GM18502 (cell line): ENCODE results near the gene BCAM.
"Not testable (repeated sequence)": the region's sequence is repeated elsewhere in the genome, so short reads cannot be mapped to it uniquely, and the experiment has no call there.

Experiments used
- ATAC-seq: cut with Tn5 transposase; IDR thresholded peaks from one replicate; pipeline ENCODE4 v1.9.1; 2021; ENCODE audit warnings: mild to moderate bottlenecking; ENCODE audit not compliant: unreplicated experiment, poor library complexity

Gene BCAM

DNA sequence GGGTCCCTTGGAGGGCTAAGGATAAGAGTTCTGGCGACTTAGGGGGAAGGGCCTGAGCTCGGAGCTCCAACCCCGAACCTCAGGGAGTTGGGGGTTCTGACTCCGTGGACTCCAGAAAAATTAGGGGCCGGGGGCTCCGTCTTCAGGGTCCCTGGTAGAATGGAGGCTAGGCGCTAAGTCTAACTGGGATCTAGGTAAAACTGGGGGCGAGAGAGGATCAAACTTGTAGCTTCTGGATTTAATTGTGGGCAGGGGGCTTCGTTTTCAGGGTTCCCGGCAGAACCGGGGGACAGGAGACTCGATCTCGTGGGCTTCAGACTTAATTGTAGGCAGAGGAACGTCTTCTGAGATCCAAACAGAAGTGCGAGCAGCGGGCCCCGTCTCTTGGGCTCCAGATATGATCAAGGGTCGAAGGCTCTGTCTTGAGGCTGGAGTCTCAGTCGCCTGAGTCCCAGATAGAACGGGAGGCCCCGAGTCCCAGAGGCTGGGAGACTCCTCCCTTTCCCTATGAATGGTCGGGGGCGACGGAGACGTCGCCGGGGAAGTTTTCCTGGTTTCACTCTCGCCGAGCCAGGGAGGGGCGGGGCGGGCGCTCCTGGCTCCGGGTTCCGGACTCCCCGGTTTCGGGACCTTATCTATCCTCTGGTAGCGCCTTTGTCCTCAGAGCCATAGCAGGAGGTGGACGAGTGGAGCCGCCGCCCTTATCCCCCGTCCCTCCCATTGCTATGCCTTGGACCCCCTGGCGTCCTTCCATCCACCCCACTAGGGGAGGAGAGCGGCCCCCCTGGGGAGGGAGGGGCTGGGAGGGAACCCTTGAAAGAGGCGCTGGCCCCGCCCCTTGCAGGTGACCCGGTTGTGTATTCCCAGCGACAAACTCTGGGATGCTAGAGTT lies 38.5 kb downstream of the BCAM start:
- no peak for ATAC-seq

DNA sequence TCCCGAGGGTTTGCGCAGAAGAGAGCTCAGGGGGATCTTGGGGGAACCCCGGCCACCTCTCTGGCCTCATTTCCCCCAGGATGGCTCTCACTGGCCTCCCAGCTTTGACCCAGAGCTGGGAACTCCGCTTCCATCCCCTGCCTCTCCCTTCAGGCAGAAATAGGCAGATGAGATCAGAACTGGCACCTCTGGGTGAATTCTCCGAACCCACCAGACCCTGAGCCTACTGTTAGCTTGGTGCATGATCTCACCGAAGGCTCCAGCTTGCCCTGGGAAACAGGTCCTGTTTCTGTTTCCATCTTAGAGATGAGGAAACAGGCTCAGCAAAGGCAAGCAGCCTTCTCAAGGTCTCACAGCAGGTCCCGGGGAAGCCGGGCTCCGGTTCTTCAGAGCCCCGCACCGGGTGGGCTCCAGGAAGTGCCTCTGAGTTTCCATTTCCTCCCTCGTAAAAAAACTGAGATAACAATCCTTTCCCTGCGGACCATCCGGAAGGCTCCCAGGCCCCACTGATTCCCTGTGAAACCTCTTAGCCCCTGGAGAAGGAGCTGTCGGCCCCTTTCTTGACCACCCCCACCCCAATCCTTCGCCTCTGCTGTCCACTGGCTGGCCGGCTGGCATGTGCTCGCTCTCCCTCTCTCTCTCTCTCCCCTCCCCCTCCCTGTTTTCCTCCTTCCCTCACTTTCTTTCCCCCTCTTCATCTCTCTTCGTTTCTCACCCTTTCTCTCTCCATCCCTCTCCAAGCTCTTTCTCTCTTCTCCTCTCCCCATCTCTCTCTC lies 39.3 kb downstream of the BCAM start:
- no peak for ATAC-seq

GRCh38 chr19:44848812-44849447 lies 40.0 kb downstream of the BCAM start:
- no peak for ATAC-seq

DNA sequence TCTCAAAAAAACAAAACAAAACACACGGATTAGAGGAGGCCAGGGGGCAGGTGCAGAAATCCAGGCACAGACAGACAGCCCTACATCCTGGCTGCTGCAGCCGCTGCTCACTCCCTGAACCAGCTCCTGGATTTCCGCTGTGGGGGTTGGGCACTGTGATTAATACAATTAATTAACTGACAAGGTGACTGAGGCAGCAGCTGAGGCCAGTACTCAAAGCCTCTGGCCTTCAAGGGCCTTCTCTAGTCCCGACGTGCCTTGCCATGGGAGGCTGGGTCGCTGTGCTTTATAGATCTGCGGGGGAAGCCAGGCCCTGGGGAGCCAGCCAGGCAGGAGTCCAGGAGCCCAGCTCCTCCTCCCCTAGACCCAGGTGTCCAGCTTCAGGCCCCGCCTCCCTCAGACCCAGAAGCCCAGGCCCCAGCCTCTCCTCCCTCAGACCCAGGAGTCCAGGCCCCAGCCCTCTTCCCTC lies 41.8 kb downstream of the BCAM start:
- no peak for ATAC-seq

- ATAC-seq: no peak
Observed at GRCh38 chr19:44851427-44851826, 42.5 kb downstream of the BCAM start.

DNA sequence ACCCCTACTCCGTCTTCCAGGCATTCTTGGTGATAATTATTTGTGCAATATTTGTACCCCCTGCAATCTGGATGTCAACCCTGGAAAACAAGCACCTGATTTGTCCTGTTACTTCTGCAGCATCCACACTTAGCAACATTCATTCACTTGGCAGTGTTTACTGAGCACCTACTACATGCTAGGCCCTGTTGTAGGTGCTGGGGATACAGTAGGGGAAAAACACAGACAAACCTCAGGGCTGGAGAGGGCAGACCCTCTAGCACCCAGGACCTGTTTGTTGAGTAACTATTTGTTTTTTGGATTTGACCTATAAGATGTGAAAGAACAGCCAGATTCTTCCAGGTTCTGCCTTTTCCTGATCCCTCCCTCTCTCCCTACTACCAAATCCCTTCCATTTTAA lies 46.7 kb downstream of the BCAM start:
- ATAC-seq: no peak

- no peak for ATAC-seq
Observed at GRCh38 chr19:44856421-44857083, 47.6 kb downstream of the BCAM start.

- no peak for ATAC-seq
Observed at GRCh38 chr19:44857837-44858236, 48.9 kb downstream of the BCAM start.

GRCh38 chr19:44861576-44861975 lies 52.7 kb downstream of the BCAM start:
- ATAC-seq: not testable (repeated sequence)

- no peak for ATAC-seq
Observed at GRCh38 chr19:44863990-44864389, 55.1 kb downstream of the BCAM start.

DNA sequence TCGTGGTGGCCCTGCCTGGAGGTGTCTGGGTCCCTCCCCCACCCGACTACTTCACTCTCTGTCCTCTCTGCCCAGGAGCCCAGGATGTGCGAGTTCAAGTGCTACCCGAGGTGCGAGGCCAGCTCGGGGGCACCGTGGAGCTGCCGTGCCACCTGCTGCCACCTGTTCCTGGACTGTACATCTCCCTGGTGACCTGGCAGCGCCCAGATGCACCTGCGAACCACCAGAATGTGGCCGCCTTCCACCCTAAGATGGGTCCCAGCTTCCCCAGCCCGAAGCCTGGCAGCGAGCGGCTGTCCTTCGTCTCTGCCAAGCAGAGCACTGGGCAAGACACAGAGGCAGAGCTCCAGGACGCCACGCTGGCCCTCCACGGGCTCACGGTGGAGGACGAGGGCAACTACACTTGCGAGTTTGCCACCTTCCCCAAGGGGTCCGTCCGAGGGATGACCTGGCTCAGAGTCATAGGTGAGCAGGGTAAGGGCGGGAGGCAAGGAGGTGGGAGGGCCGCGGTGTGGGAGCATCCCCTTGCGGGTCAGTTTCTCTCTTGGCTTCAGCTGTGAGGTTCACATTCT lies 56.4 kb downstream of the BCAM start:
- ATAC-seq: no peak

DNA sequence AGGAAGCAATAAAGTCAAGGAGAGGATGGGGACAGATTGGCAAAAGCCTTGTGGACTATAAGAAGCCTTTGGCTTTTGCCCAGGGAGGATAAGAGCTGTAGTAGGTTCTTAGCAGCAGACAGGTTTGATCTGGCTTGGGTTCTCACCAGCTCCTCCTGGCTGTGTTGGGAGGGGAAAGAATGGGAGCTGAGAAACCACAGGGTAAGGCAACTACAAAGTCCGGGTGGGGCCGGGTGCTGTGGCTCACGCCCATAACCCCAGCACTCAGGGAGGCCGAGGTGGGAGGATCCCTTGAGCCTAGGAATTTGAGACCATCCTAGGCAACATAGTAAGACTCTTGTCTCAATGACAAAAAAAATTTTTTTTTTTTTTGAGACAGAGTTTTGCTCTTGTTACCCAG lies 57.8 kb downstream of the BCAM start:
- ATAC-seq: no peak

GRCh38 chr19:44867578-44867977 lies 58.7 kb downstream of the BCAM start:
- ATAC-seq: no peak

- no peak for ATAC-seq
Observed at GRCh38 chr19:44869733-44870470, 61.0 kb downstream of the BCAM start.
